OCI-LY7 (cell line): ENCODE measurements around the gene FAM78A. TPM values are rescaled to one million over a fixed set of nuclear protein-coding genes. Genes with fewer than 3 reads are reported as not detected.
A peak's percentile ranks its signal among the peaks of the same experiment; 100 is the strongest.

Experiments used
- BruUV-seq: library from RNA; stranded (reverse); fragments of 400-500 nt; replicated peaks from 2 replicates; lab custom pipeline; 2021; lab: Mats Ljungman, UMichigan
- CTCF ChIA-PET: fragments of 300-600 bp; sonication (Branson Sonifier 250); formaldehyde crosslinking; loops from one replicate; lab custom pipeline; 2022; ENCODE audit warnings: antibody characterized with exemption; ENCODE audit not compliant: unreplicated experiment; lab: Charles Lee
- POLR2A ChIA-PET: fragments of 300-600 bp; sonication (Branson Sonifier 250); formaldehyde crosslinking; loops from one replicate; lab custom pipeline; 2022; ENCODE audit warnings: antibody characterized with exemption; lab: Charles Lee
- DNase-seq: peaks from one replicate; pipeline ENCODE4 v3.0.0-alpha.2; 2015; ENCODE audit warnings: low spot score
- H2AFZ ChIP-seq: fragments of 200-600 bp; sonication (generic), shearing (Covaris generic); 2 replicates; pipeline ENCODE4 v1.6.1; 2014; ENCODE audit warnings: mild to moderate bottlenecking, antibody characterized with exemption, low read length, moderate library complexity
- H3K27ac ChIP-seq: fragments of 200-600 bp; sonication (generic); 2 replicates; pipeline ENCODE4 v1.5.1; 2014; ENCODE audit warnings: mixed run types, low read depth, mild to moderate bottlenecking, moderate library complexity, low read length, inconsistent platforms; ENCODE audit not compliant: poor library complexity, severe bottlenecking
- H3K36me3 ChIP-seq: fragments of 200-600 bp; sonication (generic); 2 replicates; pipeline ENCODE4 v1.6.1; 2014; ENCODE audit warnings: mild to moderate bottlenecking, antibody characterized with exemption, low read length, moderate library complexity, mixed read lengths; ENCODE audit not compliant: insufficient read depth
- H3K4me1 ChIP-seq: fragments of 200-600 bp; sonication (generic); 2 replicates; pipeline ENCODE4 v1.5.1; 2014; ENCODE audit warnings: mild to moderate bottlenecking, low read length; ENCODE audit not compliant: insufficient read depth, poor library complexity, severe bottlenecking
- H3K4me2 ChIP-seq: fragments of 200-600 bp; sonication (generic); 2 replicates; pipeline ENCODE4 v1.6.1; 2014; ENCODE audit warnings: mild to moderate bottlenecking, low read length
- H3K4me3 ChIP-seq: fragments of 200-600 bp; sonication (generic); 2 replicates; pipeline ENCODE4 v1.5.1; 2014; ENCODE audit warnings: mild to moderate bottlenecking, low read depth, low read length; ENCODE audit not compliant: poor library complexity, severe bottlenecking
- H3K79me2 ChIP-seq: fragments of 200-600 bp; sonication (generic); 2 replicates; pipeline ENCODE4 v1.6.1; 2016; ENCODE audit warnings: low read depth, mild to moderate bottlenecking, low read length, moderate library complexity, mixed read lengths; ENCODE audit not compliant: insufficient read depth
- H3K9me2 ChIP-seq: fragments of 200-600 bp; sonication (generic); 2 replicates; pipeline ENCODE4 v1.6.1; 2016; ENCODE audit warnings: mild to moderate bottlenecking, low read length, mixed read lengths; ENCODE audit not compliant: insufficient read depth
- H3K9me3 ChIP-seq: fragments of 200-600 bp; sonication (generic); 2 replicates; pipeline ENCODE4 v1.6.1; 2014; ENCODE audit warnings: mild to moderate bottlenecking, mixed run types, low read length, mixed read lengths
- H4K20me1 ChIP-seq: fragments of 200-600 bp; sonication (generic); 2 replicates; pipeline ENCODE4 v1.6.1; 2014; ENCODE audit warnings: mild to moderate bottlenecking, antibody characterized with exemption, low read length, moderate library complexity, mixed read lengths; ENCODE audit not compliant: insufficient read depth
- CTCF ChIP-seq: fragments of 200-600 bp; sonication (generic); conservative IDR thresholded peaks from 2 replicates; pipeline ENCODE4 v1.5.1; 2014; ENCODE audit warnings: mild to moderate bottlenecking, antibody characterized with exemption, low read length, moderate library complexity, mixed read lengths
- EZH2phosphoT487 ChIP-seq: fragments of 200-600 bp; sonication (generic); IDR thresholded peaks from 2 replicates; pipeline ENCODE4 v1.6.1; 2018; ENCODE audit warnings: low read depth, borderline replicate concordance, mild to moderate bottlenecking, mixed run types, antibody characterized with exemption, low read length, moderate library complexity, mixed read lengths
- intact Hi-C: fragments of 100-400 bp; cut with micrococcal nuclease; formaldehyde crosslinking; loops from one replicate; pipeline ENCODE4 v1.10.0; 2022; ENCODE audit not compliant: unreplicated experiment
- total RNA-seq, 2 experiments: library from RNA; depleted of rRNA in 1 of 2; stranded (reverse); fragments of >200 nt in 1 of 2; shearing (Covaris generic) in 1 of 2; gene quantifications; 2 replicates each; pipeline ENCODE4 v1.2.3, GENCODE V29; 2014 to 2022

Gene FAM78A
- total RNA-seq, 2 experiments from 2014 or later = 25.0 to 35.0 TPM

DNA sequence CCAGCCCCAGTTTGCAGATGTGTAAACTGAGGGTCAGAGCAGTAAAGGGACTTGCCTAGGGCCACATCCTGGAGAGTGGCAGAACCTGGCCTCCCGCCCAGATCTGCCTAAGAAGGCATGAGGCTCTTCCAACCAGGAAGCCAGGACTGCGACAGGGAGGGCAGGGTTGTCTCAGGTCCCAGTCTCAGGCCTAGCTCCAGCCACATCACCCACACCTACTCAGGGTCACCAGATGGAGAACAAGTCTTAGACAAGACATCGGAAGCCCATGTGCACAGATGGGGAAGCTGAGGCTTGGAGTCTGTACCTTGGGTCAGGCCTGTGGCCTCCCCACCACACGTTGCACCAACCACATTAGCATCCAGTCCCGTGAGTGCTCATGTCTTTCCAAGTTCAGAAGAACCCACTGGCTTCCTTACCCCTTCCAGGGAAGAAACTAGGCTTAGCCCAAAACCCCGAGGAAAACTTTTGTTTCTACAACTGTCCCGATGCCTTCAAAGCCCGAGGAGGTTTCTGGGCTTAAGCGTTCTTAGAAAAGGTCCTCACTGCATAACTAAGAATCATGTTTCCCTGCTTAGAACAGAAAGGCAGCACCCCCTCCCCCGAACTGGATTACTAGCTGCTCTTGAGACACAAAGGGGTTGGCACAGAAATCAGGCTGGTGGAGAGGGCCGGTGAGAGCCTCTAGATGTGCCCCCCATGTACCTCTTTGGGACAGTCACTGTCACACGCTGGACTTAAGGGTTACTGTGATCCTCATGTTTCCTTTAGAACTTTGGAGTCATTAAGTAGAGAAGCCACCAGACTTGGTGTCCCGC is 2.2 kb downstream of the FAM78A start:
- Histone ChIP-seq H3K9me3 (no peaks in the 10 kb centered on the region), H2AFZ (peak overlapping the region; percentile 4; the same call in 1 of the 2 replicates), H3K9me2 (no peaks in the 10 kb centered on the region), H3K79me2 (peaks cover 73% of the 10 kb centered on the region), H3K27ac (peak overlapping the region; percentile 76), H3K36me3 (peaks cover 21% of the 10 kb centered on the region), H3K4me2 (peak overlapping the region; percentile 74), H4K20me1 (no peaks in the 10 kb centered on the region), H3K4me3 (peak overlapping the region; percentile 90), H3K4me1 (peaks cover 56% of the 10 kb centered on the region)
- ChIA-PET POLR2A (interaction anchor here (0.6 to 7.9 kb wide), 5 partner anchors 19 to 405 kb away, joined by 3 to 132 read pairs (median 5); no protein-coding TSS in a partner anchor), CTCF (interaction anchor here (0.6 to 1.7 kb wide), 7 partner anchors 13 to 231 kb away, joined by 3 to 7 read pairs (median 4); no protein-coding TSS in a partner anchor)
- intact Hi-C loops = loop anchor here (10.0 kb wide), 1 partner anchor 401 kb away; no protein-coding TSS in a partner anchor
- DNase-seq = peak; percentile 59
- TF ChIP-seq EZH2phosphoT487 (no peak), CTCF (no peak)
- BruUV-seq = no TSS peak

DNA sequence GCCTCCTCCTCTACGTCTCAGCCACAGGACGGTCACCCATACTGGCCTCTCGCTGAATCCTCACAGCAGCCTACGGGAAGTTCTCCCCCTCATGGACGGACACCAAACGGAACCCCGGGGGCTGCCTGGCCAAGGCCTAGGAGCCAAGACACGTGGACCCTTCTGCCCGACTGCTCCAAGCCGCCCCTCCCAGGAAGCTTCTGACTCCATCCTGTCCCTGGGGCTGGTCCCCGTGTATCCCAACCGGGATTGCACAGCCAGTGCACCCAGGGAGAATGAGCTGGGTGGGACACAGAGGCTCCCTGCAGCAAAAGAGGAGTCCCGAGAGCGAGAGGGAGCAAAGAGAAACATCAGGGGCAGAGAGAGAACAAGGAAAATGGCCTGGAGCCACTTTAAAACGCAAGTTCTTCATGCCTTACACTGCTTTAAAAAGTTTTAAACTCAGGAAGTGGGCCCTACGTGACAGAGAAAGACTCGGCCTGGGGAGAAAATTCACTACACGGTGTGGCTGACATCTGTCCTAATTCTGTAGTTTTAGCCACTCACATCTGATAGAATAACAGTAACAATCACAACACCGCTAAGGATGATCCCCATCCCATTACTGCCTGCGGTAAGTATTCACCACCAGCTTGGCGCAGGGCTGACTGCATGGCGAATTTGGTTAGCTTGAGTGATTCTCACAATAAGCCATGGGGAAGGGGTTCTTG is 3.0 kb downstream of the FAM78A start:
- Histone ChIP-seq H4K20me1 (no peaks in the 10 kb centered on the region), H3K79me2 (peaks cover 81% of the 10 kb centered on the region), H3K36me3 (peaks cover 21% of the 10 kb centered on the region), H3K4me1 (peaks cover 60% of the 10 kb centered on the region), H3K4me3 (peak overlapping the region; percentile 90), H3K27ac (peak overlapping the region; percentile 76), H3K9me3 (no peaks in the 10 kb centered on the region), H3K9me2 (no peaks in the 10 kb centered on the region), H2AFZ (0 out of 2 replicates have a peak overlapping the region, but pooled peaks have one; percentile 19), H3K4me2 (peak overlapping the region; percentile 74)
- ChIA-PET CTCF (interaction anchor here (1.7 kb wide), 1 partner anchor 16 kb away, joined by 7 read pairs; no protein-coding TSS in a partner anchor), POLR2A (interaction anchor here (0.6 to 7.9 kb wide), 4 partner anchors 10 to 405 kb away, joined by 3 to 132 read pairs (median 5); no protein-coding TSS in a partner anchor)
- BruUV-seq = no TSS peak
- no peak for TF ChIP-seq EZH2phosphoT487
- peak; percentile 36; the same call in 1 of the 2 replicates for TF ChIP-seq CTCF
- peak; percentile 44 for DNase-seq
- intact Hi-C loops = loop anchor here (10.0 kb wide), 1 partner anchor 402 kb away; no protein-coding TSS in a partner anchor
